Measurements from ENCODE around the gene CYP3A4. TPM values are rescaled to one million over a fixed set of nuclear protein-coding genes. Genes with fewer than 3 reads are reported as not detected.

The CYP3A4 gene
- total RNA-seq, 1 experiment from 2014 or later, result not detected

GRCh38 chr7:99833289-99833877 lies 49.4 kb upstream of the CYP3A4 start:
- H4K20me1 ChIP-seq (ENCODE audit: control insufficient read depth, insufficient read depth, insufficient read length), result no peaks in the 10 kb centered on the region
- WGBS (ENCODE audit: extremely low coverage, insufficient read length, low lambda C conversion rate), result no CpG with 5 or more reads among the region's 8 CpGs
- Mint-ChIP-seq H3K9me3 (no peaks in the 10 kb centered on the region), H3K27me3 (ENCODE audit: low read depth) (peaks cover 3% of the 10 kb centered on the region; the same call in 1 of the 2 replicates), H3K36me3 (ENCODE audit: insufficient read depth in 1 of 3, low read depth in 3 of 3) (no peaks in the 10 kb centered on the region), H3K4me3 (no peak overlapping the region), H3K27ac (no peak overlapping the region), H3K4me1 (peaks cover 9 to 21% of the 10 kb centered on the region in 2 experiments)
- H2BK120ac ChIP-seq (ENCODE audit: low read depth, low read length, poor library complexity, severe bottlenecking), result no peak overlapping the region
- H4K8ac ChIP-seq (replicated peaks; ENCODE audit: insufficient read length, low read depth, low read length), result no peak overlapping the region
- H3K18ac ChIP-seq (ENCODE audit: insufficient read length, low read depth, low read length), result no peak overlapping the region
- H2AFZ ChIP-seq (ENCODE audit: low read length), result no peak overlapping the region
- H2AK5ac ChIP-seq (ENCODE audit: insufficient read length, low read length), result no peak overlapping the region
- no peaks in the 10 kb centered on the region for H3K23me2 ChIP-seq (ENCODE audit: insufficient read length, low read depth, low read length, poor library complexity, severe bottlenecking)
- H3K27me3 ChIP-seq (ENCODE audit: insufficient read depth, low read length), result no peaks in the 10 kb centered on the region
- no peak overlapping the region for H3K14ac ChIP-seq (ENCODE audit: insufficient read depth, low read length)
- H2BK15ac ChIP-seq (ENCODE audit: low read depth, low read length), result no peak overlapping the region
- TF ChIP-seq, protein P1, sequence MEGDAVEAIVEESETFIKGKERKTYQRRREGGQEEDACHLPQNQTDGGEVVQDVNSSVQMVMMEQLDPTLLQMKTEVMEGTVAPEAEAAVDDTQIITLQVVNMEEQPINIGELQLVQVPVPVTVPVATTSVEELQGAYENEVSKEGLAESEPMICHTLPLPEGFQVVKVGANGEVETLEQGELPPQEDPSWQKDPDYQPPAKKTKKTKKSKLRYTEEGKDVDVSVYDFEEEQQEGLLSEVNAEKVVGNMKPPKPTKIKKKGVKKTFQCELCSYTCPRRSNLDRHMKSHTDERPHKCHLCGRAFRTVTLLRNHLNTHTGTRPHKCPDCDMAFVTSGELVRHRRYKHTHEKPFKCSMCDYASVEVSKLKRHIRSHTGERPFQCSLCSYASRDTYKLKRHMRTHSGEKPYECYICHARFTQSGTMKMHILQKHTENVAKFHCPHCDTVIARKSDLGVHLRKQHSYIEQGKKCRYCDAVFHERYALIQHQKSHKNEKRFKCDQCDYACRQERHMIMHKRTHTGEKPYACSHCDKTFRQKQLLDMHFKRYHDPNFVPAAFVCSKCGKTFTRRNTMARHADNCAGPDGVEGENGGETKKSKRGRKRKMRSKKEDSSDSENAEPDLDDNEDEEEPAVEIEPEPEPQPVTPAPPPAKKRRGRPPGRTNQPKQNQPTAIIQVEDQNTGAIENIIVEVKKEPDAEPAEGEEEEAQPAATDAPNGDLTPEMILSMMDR (conservative IDR thresholded peaks at IDR 0.05), result no peak
- no peak for DNase-seq
- no peak overlapping the region for H2BK5ac ChIP-seq (ENCODE audit: insufficient read length, low read length)
- no peak overlapping the region for H3T11ph ChIP-seq (ENCODE audit: low read length)
- no peak overlapping the region for H3K56ac ChIP-seq (ENCODE audit: insufficient read length, low read depth, low read length)
- H3K79me2 ChIP-seq (ENCODE audit: insufficient read depth, low read length), result no peaks in the 10 kb centered on the region
- no peaks in the 10 kb centered on the region for H3K9me3 ChIP-seq (ENCODE audit: control insufficient read depth, low read depth, low read length)
- H3K27ac ChIP-seq (ENCODE audit: insufficient read length, low read depth, low read length), result no peak overlapping the region
- H3K4ac ChIP-seq (ENCODE audit: low read depth, low read length), result no peak overlapping the region
- H4K5ac ChIP-seq (ENCODE audit: insufficient read length, low read depth, low read length), result no peak overlapping the region
- H3K4me1 ChIP-seq (ENCODE audit: insufficient read depth, low read length), result 0 out of 2 replicates have a peak, but pooled peaks cover 3% of the 10 kb centered on the region
- H4K91ac ChIP-seq (ENCODE audit: insufficient read length, low read depth, low read length), result no peak overlapping the region
- no peak overlapping the region for H3K9ac ChIP-seq (ENCODE audit: extremely low read depth, insufficient read length, low read length)
- H3K23ac ChIP-seq (ENCODE audit: insufficient read length, low read depth, low read length), result no peak overlapping the region
- H2BK20ac ChIP-seq (ENCODE audit: low read depth, low read length, poor library complexity, severe bottlenecking), result no peak overlapping the region
- H2BK12ac ChIP-seq (ENCODE audit: insufficient read length, low read depth, low read length), result no peak overlapping the region
- H3K4me2 ChIP-seq (ENCODE audit: insufficient read depth, insufficient read length, low read length), result no peak overlapping the region
- no peaks in the 10 kb centered on the region for H3K79me1 ChIP-seq (ENCODE audit: insufficient read depth, low read depth, low read length, poor library complexity, severe bottlenecking)
